GM12874 (cell line): ENCODE data around the gene GPATCH8.

Source experiments
- CTCF ChIP-seq: IDR thresholded peaks from 2 replicates; pipeline ENCODE4 v1.5.1; 2011; ENCODE audit warnings: low read depth, mild to moderate bottlenecking, control low read depth, low read length, moderate library complexity; ENCODE audit not compliant: insufficient read depth

The GPATCH8 gene

DNA sequence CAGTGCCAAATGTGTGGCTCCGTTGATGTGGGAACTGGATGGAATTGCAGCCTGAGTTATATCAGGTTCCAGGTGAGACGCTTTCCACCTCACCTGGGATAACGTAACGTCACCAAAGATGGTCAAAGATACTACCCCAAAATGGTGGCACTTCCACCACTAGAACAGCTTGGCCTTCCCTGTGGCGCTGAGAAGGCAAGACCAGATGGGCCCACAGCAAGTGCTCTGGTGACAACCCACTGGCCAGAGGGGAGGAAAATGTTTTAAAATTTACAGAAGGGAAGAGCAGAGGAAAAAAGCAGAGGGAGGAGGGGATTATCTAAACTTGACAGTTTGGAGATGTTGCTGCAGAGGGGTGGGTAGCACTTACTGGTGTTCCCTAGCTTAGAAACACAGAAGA is 106.3 kb downstream of the GPATCH8 start:
- TF ChIP-seq CTCF, result no peak

DNA sequence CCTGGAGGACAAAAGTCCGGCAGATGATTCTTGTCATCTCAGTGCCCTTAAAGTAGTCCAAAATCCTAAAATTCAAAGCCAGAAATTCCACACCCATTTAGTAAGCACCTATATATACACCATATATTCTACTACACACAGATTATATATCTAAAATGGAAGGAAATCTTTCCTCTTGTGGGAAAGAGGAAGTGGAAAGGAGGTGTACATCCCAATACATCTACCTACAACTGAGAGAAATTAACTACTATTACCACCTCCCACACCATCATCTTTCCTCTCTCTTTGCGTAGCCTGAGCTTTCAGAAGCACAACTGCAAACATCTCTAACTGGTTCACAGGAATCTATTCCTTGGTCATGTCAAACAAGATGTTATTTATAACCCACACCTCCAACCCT is 108.4 kb downstream of the GPATCH8 start:
- TF ChIP-seq CTCF, result no peak

DNA sequence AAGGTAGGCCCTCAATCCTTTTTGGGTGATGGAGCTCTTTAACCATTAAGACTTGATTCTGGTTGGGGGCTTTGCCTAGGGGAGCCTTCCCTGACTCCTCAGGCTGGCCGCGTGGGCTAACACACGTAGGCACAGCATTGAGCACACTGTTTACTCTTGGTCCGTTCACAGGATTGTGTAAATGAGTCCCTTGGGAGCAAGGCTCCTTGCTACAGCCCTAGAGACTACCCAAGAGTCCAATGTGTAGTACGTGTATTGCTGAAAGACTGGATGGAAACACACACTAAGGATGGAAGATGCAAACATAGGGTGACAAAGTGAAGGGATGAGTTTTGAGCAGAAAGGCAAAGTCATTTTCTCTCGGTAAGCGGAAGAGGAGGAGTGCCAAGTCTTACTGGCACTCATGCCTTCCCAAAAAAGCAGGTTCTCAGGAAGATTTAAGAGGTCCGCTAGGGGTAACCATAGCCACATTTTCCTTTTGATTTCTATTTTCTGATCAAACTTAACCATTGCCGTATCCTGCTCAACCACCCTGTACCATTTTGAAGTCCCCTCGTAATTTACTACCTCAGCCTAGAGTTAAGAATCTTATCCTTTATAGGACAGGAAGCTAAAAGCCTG is 112.8 kb downstream of the GPATCH8 start:
- TF ChIP-seq CTCF, result no peak

DNA sequence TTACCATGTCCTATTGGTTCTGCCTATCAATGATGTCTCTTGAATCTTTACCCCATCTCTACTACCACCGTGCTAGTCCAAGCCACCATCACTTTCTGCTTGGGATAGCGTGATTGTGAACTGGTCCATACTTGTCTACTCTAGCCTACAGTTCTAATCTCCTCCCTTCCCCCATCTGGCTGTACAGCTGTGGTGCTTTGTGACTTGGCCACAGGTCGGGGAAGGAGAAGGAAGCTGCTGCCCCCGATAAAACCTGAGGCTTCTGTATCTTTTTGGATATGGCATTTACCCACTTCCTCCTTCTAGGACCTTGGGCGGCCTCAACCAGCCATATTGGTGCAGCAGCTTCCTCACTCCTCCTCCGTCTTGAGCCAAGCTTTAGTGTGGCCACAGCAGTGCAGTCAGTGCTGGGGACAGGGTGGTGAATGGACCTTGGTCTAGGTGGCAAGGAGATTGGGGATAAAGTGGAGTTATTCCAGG is 113.4 kb downstream of the GPATCH8 start:
- TF ChIP-seq CTCF, result no peak

DNA sequence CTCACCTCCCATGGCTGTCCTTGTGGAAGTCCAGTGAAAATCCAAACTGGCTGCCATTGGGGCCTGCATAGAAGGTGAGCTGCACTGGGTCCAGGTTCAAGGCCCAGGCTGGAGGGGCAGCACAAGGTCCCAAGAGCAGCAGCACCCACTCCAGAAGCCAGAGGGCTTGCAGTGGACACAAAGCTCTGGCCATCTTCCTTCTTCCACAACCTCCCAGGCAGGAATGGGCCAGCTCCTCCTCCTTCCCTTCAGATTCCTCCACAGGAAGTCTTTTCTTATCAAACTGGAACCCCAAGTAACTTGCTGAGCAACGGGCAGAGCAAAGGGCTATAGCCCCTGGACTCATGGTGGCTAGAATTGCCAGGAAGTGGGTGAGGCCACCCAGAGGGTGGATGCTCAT is 113.9 kb downstream of the GPATCH8 start, which contains the start of gene ITGA2B:
ITGA2B (minus strand) TSS at position 369 of the 400 bp plus-strand sequence; CDS start at position 193, 176 bp downstream.
- no peak for TF ChIP-seq CTCF

GRCh38 chr17:44387804-44388203 is 115.4 kb downstream of the GPATCH8 start:
- no peak for TF ChIP-seq CTCF

GRCh38 chr17:44386182-44386525 is 117.1 kb downstream of the GPATCH8 start:
- no peak for TF ChIP-seq CTCF
